Loucy (cell line): ENCODE data around the gene HCN2.

Experiments used
- CTCF ChIP-seq: fragments of 200-600 bp; sonication (generic); conservative IDR thresholded peaks from 2 replicates; pipeline ENCODE4 v1.5.1; 2014; ENCODE audit warnings: mild to moderate bottlenecking, antibody characterized with exemption, low read length
- EZH2phosphoT487 ChIP-seq: fragments of 200-600 bp; IDR thresholded peaks from 2 replicates; pipeline ENCODE4 v1.6.1; 2018; ENCODE audit warnings: antibody characterized with exemption, mild to moderate bottlenecking, moderate library complexity, borderline replicate concordance

- TF ChIP-seq CTCF (no peak), EZH2phosphoT487 (no peak)
These were observed 72.7 kb downstream of the HCN2 start for GRCh38 chr19:662207-662961.
